Inferior parietal cortex (tissue), 1 donor: ENCODE data around the gene TBATA.

ENCODE experiments used
- DNase-seq: peaks from one replicate; pipeline ENCODE4 v3.0.0-alpha.2; 2016; ENCODE audit errors: extremely low spot score

The TBATA gene

GRCh38 chr10:70785190-70785589 lies at the start of gene TBATA:
TSS of gene TBATA (minus strand) at chr10:70785377. CDS start at chr10:70783379, 1,998 bp downstream.
- DNase-seq = no peak

GRCh38 chr10:70834441-70835151 lies 49.4 kb upstream of the TBATA start:
- no peak for DNase-seq

- DNase-seq = no peak
These were observed 48.8 kb upstream of the TBATA start for GRCh38 chr10:70834021-70834420.

GRCh38 chr10:70833601-70834000 lies 48.4 kb upstream of the TBATA start:
- no peak for DNase-seq

GRCh38 chr10:70832852-70833528 lies 47.8 kb upstream of the TBATA start:
- DNase-seq = no peak

- DNase-seq = no peak
These were observed 47.0 kb upstream of the TBATA start for GRCh38 chr10:70832221-70832620.

GRCh38 chr10:70830164-70830563 lies 45.0 kb upstream of the TBATA start:
- no peak for DNase-seq

- DNase-seq = no peak
These were observed 44.4 kb upstream of the TBATA start for GRCh38 chr10:70829543-70829942.

GRCh38 chr10:70828923-70829322 lies 43.7 kb upstream of the TBATA start:
- no peak for DNase-seq

- no peak for DNase-seq
These were observed 42.0 kb upstream of the TBATA start for GRCh38 chr10:70827086-70827757.

- no peak for DNase-seq
These were observed 37.1 kb upstream of the TBATA start for GRCh38 chr10:70822076-70822820.

- DNase-seq = no peak
These were observed 36.0 kb upstream of the TBATA start for GRCh38 chr10:70820976-70821750.

GRCh38 chr10:70816220-70816894 lies 31.2 kb upstream of the TBATA start:
- peak; percentile 54 for DNase-seq

GRCh38 chr10:70815504-70816219 lies 30.5 kb upstream of the TBATA start, which contains the start of gene SGPL1:
TSS of gene SGPL1 (plus strand) at chr10:70815948. CDS start at chr10:70816854, 906 bp downstream.
- DNase-seq = peak; percentile 85

GRCh38 chr10:70814126-70814525 lies 28.9 kb upstream of the TBATA start:
- no peak for DNase-seq

- no peak for DNase-seq
These were observed 27.6 kb upstream of the TBATA start for GRCh38 chr10:70812814-70813213.

- no peak for DNase-seq
These were observed 26.7 kb upstream of the TBATA start for GRCh38 chr10:70811881-70812280.

GRCh38 chr10:70810967-70811366 lies 25.8 kb upstream of the TBATA start:
- DNase-seq = no peak

GRCh38 chr10:70809726-70810125 lies 24.5 kb upstream of the TBATA start:
- no peak for DNase-seq

GRCh38 chr10:70809011-70809611 lies 23.9 kb upstream of the TBATA start:
- DNase-seq = no peak
